Measurements from ENCODE around the gene CREB5. TPM values are rescaled to one million over a fixed set of nuclear protein-coding genes. Genes with fewer than 3 reads are reported as not detected.

CREB5 gene
- total and polyA plus RNA-seq, 2 experiments from 2014 or later = 2.4 to 4.4 TPM

GRCh38 chr7:28873365-28873764, 461.0 kb downstream of the CREB5 start (continued):
- TF ChIP-seq, protein P1, sequence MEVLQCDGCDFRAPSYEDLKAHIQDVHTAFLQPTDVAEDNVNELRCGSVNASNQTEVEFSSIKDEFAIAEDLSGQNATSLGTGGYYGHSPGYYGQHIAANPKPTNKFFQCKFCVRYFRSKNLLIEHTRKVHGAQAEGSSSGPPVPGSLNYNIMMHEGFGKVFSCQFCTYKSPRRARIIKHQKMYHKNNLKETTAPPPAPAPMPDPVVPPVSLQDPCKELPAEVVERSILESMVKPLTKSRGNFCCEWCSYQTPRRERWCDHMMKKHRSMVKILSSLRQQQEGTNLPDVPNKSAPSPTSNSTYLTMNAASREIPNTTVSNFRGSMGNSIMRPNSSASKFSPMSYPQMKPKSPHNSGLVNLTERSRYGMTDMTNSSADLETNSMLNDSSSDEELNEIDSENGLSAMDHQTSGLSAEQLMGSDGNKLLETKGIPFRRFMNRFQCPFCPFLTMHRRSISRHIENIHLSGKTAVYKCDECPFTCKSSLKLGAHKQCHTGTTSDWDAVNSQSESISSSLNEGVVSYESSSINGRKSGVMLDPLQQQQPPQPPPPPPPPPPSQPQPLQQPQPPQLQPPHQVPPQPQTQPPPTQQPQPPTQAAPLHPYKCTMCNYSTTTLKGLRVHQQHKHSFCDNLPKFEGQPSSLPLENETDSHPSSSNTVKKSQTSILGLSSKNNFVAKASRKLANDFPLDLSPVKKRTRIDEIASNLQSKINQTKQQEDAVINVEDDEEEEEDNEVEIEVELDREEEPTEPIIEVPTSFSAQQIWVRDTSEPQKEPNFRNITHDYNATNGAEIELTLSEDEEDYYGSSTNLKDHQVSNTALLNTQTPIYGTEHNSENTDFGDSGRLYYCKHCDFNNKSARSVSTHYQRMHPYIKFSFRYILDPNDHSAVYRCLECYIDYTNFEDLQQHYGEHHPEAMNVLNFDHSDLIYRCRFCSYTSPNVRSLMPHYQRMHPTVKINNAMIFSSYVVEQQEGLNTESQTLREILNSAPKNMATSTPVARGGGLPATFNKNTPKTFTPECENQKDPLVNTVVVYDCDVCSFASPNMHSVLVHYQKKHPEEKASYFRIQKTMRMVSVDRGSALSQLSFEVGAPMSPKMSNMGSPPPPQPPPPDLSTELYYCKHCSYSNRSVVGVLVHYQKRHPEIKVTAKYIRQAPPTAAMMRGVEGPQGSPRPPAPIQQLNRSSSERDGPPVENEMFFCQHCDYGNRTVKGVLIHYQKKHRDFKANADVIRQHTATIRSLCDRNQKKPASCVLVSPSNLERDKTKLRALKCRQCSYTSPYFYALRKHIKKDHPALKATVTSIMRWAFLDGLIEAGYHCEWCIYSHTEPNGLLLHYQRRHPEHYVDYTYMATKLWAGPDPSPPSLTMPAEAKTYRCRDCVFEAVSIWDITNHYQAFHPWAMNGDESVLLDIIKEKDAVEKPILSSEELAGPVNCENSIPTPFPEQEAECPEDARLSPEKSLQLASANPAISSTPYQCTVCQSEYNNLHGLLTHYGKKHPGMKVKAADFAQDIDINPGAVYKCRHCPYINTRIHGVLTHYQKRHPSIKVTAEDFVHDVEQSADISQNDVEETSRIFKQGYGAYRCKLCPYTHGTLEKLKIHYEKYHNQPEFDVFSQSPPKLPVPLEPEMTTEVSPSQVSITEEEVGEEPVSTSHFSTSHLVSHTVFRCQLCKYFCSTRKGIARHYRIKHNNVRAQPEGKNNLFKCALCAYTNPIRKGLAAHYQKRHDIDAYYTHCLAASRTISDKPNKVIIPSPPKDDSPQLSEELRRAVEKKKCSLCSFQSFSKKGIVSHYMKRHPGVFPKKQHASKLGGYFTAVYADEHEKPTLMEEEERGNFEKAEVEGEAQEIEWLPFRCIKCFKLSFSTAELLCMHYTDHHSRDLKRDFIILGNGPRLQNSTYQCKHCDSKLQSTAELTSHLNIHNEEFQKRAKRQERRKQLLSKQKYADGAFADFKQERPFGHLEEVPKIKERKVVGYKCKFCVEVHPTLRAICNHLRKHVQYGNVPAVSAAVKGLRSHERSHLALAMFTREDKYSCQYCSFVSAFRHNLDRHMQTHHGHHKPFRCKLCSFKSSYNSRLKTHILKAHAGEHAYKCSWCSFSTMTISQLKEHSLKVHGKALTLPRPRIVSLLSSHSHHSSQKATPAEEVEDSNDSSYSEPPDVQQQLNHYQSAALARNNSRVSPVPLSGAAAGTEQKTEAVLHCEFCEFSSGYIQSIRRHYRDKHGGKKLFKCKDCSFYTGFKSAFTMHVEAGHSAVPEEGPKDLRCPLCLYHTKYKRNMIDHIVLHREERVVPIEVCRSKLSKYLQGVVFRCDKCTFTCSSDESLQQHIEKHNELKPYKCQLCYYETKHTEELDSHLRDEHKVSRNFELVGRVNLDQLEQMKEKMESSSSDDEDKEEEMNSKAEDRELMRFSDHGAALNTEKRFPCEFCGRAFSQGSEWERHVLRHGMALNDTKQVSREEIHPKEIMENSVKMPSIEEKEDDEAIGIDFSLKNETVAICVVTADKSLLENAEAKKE (CRISPR knock-in tag; IDR thresholded peaks at IDR 0.05) = no peak
- TF ChIP-seq EZH2phosphoT487 (IDR thresholded peaks at IDR 0.05; ENCODE audit: unreplicated experiment) = no peak

GRCh38 chr7:28874001-28874400, 461.7 kb downstream of the CREB5 start:
- Histone ChIP-seq H3K27me3 (ENCODE audit: insufficient read depth) (no peaks in the 10 kb centered on the region), H3K36me3 (ENCODE audit: insufficient read depth) (no peaks in the 10 kb centered on the region), H3F3A (replicated peaks; ENCODE audit: low read depth) (no peaks in the 10 kb centered on the region), H3K27ac (ENCODE audit: low read depth) (no peak overlapping the region), H3K4me3 (no peak overlapping the region), H3K4me2 (no peak overlapping the region), H4K20me1 (replicated peaks; ENCODE audit: insufficient read depth) (no peaks in the 10 kb centered on the region), H3K79me2 (replicated peaks; ENCODE audit: insufficient read depth) (no peaks in the 10 kb centered on the region), H3K4me1 (ENCODE audit: insufficient read depth) (peaks cover 1% of the 10 kb centered on the region; the same call in 1 of the 2 replicates), H3K9me2 (ENCODE audit: insufficient read depth) (no peaks in the 10 kb centered on the region), H2AFZ (no peak overlapping the region)
- H3K9me3 Mint-ChIP-seq = no peaks in the 10 kb centered on the region
- H3K27ac Mint-ChIP-seq = no peak overlapping the region
- H3K4me1 Mint-ChIP-seq = peaks cover 11% of the 10 kb centered on the region
- TF ChIP-seq EZH2 (IDR thresholded peaks at IDR 0.05; ENCODE audit: low read depth, unreplicated experiment) (no peak), JUNB (IDR thresholded peaks at IDR 0.05; ENCODE audit: unreplicated experiment) (no peak), POLR2AphosphoS5 (IDR thresholded peaks at IDR 0.05; ENCODE audit: low read depth) (no peak)
- TF ChIP-seq, protein P2, sequence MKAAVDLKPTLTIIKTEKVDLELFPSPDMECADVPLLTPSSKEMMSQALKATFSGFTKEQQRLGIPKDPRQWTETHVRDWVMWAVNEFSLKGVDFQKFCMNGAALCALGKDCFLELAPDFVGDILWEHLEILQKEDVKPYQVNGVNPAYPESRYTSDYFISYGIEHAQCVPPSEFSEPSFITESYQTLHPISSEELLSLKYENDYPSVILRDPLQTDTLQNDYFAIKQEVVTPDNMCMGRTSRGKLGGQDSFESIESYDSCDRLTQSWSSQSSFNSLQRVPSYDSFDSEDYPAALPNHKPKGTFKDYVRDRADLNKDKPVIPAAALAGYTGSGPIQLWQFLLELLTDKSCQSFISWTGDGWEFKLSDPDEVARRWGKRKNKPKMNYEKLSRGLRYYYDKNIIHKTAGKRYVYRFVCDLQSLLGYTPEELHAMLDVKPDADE (IDR thresholded peaks at IDR 0.05) = no peak
- TF ChIP-seq, protein P3, sequence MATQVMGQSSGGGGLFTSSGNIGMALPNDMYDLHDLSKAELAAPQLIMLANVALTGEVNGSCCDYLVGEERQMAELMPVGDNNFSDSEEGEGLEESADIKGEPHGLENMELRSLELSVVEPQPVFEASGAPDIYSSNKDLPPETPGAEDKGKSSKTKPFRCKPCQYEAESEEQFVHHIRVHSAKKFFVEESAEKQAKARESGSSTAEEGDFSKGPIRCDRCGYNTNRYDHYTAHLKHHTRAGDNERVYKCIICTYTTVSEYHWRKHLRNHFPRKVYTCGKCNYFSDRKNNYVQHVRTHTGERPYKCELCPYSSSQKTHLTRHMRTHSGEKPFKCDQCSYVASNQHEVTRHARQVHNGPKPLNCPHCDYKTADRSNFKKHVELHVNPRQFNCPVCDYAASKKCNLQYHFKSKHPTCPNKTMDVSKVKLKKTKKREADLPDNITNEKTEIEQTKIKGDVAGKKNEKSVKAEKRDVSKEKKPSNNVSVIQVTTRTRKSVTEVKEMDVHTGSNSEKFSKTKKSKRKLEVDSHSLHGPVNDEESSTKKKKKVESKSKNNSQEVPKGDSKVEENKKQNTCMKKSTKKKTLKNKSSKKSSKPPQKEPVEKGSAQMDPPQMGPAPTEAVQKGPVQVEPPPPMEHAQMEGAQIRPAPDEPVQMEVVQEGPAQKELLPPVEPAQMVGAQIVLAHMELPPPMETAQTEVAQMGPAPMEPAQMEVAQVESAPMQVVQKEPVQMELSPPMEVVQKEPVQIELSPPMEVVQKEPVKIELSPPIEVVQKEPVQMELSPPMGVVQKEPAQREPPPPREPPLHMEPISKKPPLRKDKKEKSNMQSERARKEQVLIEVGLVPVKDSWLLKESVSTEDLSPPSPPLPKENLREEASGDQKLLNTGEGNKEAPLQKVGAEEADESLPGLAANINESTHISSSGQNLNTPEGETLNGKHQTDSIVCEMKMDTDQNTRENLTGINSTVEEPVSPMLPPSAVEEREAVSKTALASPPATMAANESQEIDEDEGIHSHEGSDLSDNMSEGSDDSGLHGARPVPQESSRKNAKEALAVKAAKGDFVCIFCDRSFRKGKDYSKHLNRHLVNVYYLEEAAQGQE (IDR thresholded peaks at IDR 0.05; ENCODE audit: unreplicated experiment) = no peak
- no peak overlapping the region for H3K4me3 Mint-ChIP-seq
- ATAC-seq (no peak), DNase-seq (ENCODE audit: low spot score) (no peak)
- peaks cover 4% of the 10 kb centered on the region for H3K27me3 Mint-ChIP-seq (ENCODE audit: insufficient read depth, low read depth, poor library complexity)
- H3K36me3 Mint-ChIP-seq (ENCODE audit: low read depth) = no peaks in the 10 kb centered on the region
